ENCODE measurements around the gene ITSN1. TPM values are rescaled to one million over a fixed set of nuclear protein-coding genes. Genes with fewer than 3 reads are reported as not detected.
"Not testable (repeated sequence)": the region's sequence is repeated elsewhere in the genome, so short reads cannot be mapped to it uniquely, and the experiment has no call there.

ITSN1 gene
- total RNA-seq, 1 donor from 2014 or later, result 44.0 TPM

GRCh38 chr21:33721081-33721480 is 78.8 kb downstream of the ITSN1 start:
- H3K4me3 Mint-ChIP-seq (ENCODE audit: unreplicated experiment), result no peak overlapping the region
- peaks cover 34% of the 10 kb centered on the region for H3K36me3 Mint-ChIP-seq (ENCODE audit: unreplicated experiment)
- no peak for TF ChIP-seq CTCF (IDR thresholded peaks at IDR 0.05)
- H3K27ac Mint-ChIP-seq (ENCODE audit: unreplicated experiment), result no peak overlapping the region
- no peaks in the 10 kb centered on the region for H3K27me3 Mint-ChIP-seq (ENCODE audit: unreplicated experiment)
- no peak for DNase-seq (ENCODE audit: extremely low spot score, unreplicated experiment)
- H3K4me1 Mint-ChIP-seq (ENCODE audit: unreplicated experiment), result peaks cover 5% of the 10 kb centered on the region
- H3K9me3 Mint-ChIP-seq (ENCODE audit: unreplicated experiment), result no peaks in the 10 kb centered on the region

GRCh38 chr21:33729139-33729538 is 86.8 kb downstream of the ITSN1 start:
- not testable (repeated sequence) for DNase-seq (ENCODE audit: extremely low spot score, unreplicated experiment); H3K27me3 Mint-ChIP-seq (ENCODE audit: unreplicated experiment); H3K9me3 Mint-ChIP-seq (ENCODE audit: unreplicated experiment); H3K4me1 Mint-ChIP-seq (ENCODE audit: unreplicated experiment); H3K27ac Mint-ChIP-seq (ENCODE audit: unreplicated experiment); H3K4me3 Mint-ChIP-seq (ENCODE audit: unreplicated experiment)
- peaks cover 23% of the 10 kb centered on the region for H3K36me3 Mint-ChIP-seq (ENCODE audit: unreplicated experiment)

GRCh38 chr21:33729641-33730040 is 87.3 kb downstream of the ITSN1 start:
- Mint-ChIP-seq H3K27ac (ENCODE audit: unreplicated experiment) (no peak overlapping the region), H3K36me3 (ENCODE audit: unreplicated experiment) (peaks cover 18% of the 10 kb centered on the region), H3K4me3 (ENCODE audit: unreplicated experiment) (no peak overlapping the region), H3K4me1 (ENCODE audit: unreplicated experiment) (no peaks in the 10 kb centered on the region), H3K9me3 (ENCODE audit: unreplicated experiment) (no peaks in the 10 kb centered on the region), H3K27me3 (ENCODE audit: unreplicated experiment) (no peaks in the 10 kb centered on the region)
- no peak for TF ChIP-seq CTCF (IDR thresholded peaks at IDR 0.05)
- DNase-seq (ENCODE audit: extremely low spot score, unreplicated experiment), result no peak

GRCh38 chr21:33731447-33731846 is 89.1 kb downstream of the ITSN1 start:
- TF ChIP-seq CTCF (IDR thresholded peaks at IDR 0.05), result no peak
- H3K4me3 Mint-ChIP-seq (ENCODE audit: unreplicated experiment), result no peak overlapping the region
- H3K27me3 Mint-ChIP-seq (ENCODE audit: unreplicated experiment), result no peaks in the 10 kb centered on the region
- H3K27ac Mint-ChIP-seq (ENCODE audit: unreplicated experiment), result no peak overlapping the region
- H3K36me3 Mint-ChIP-seq (ENCODE audit: unreplicated experiment), result peaks cover 25% of the 10 kb centered on the region
- H3K4me1 Mint-ChIP-seq (ENCODE audit: unreplicated experiment), result no peaks in the 10 kb centered on the region
- H3K9me3 Mint-ChIP-seq (ENCODE audit: unreplicated experiment), result no peaks in the 10 kb centered on the region
- DNase-seq (ENCODE audit: extremely low spot score, unreplicated experiment), result no peak

GRCh38 chr21:33732038-33732437 is 89.7 kb downstream of the ITSN1 start:
- no peaks in the 10 kb centered on the region for H3K27me3 Mint-ChIP-seq (ENCODE audit: unreplicated experiment)
- no peak overlapping the region for H3K27ac Mint-ChIP-seq (ENCODE audit: unreplicated experiment)
- H3K4me3 Mint-ChIP-seq (ENCODE audit: unreplicated experiment), result no peak overlapping the region
- TF ChIP-seq CTCF (IDR thresholded peaks at IDR 0.05), result no peak
- H3K9me3 Mint-ChIP-seq (ENCODE audit: unreplicated experiment), result no peaks in the 10 kb centered on the region
- H3K4me1 Mint-ChIP-seq (ENCODE audit: unreplicated experiment), result no peaks in the 10 kb centered on the region
- H3K36me3 Mint-ChIP-seq (ENCODE audit: unreplicated experiment), result peaks cover 29% of the 10 kb centered on the region
- no peak for DNase-seq (ENCODE audit: extremely low spot score, unreplicated experiment)

- TF ChIP-seq CTCF (IDR thresholded peaks at IDR 0.05), result no peak
- Mint-ChIP-seq H3K27ac (ENCODE audit: unreplicated experiment) (no peak overlapping the region), H3K27me3 (ENCODE audit: unreplicated experiment) (no peaks in the 10 kb centered on the region), H3K9me3 (ENCODE audit: unreplicated experiment) (no peaks in the 10 kb centered on the region), H3K4me1 (ENCODE audit: unreplicated experiment) (no peaks in the 10 kb centered on the region), H3K4me3 (ENCODE audit: unreplicated experiment) (no peak overlapping the region), H3K36me3 (ENCODE audit: unreplicated experiment) (peaks cover 29% of the 10 kb centered on the region)
- no peak for DNase-seq (ENCODE audit: extremely low spot score, unreplicated experiment)
These were observed 91.3 kb downstream of the ITSN1 start for GRCh38 chr21:33733601-33734000.

Measured in osteocyte (in vitro differentiated cells).